ENCODE results near the gene BCL2L2.
A peak's percentile ranks its signal among the peaks of the same experiment; 100 is the strongest.

The BCL2L2 gene

GRCh38 chr14:23299211-23299957 lies 7.2 kb upstream of the BCL2L2 start:
- peak in 13 of 58 donors; percentile 5 to 69 (median 25) for DNase-seq

- no peak for DNase-seq
Observed at GRCh38 chr14:23299986-23300686, 6.5 kb upstream of the BCL2L2 start.

GRCh38 chr14:23300687-23301223 lies 5.9 kb upstream of the BCL2L2 start:
- peak in 17 of 58 donors; percentile 21 to 68 (median 52) for DNase-seq

GRCh38 chr14:23301288-23301968 lies 5.2 kb upstream of the BCL2L2 start:
- peak; percentile 90 to 100 (median 98) for DNase-seq

GRCh38 chr14:23301969-23302289 lies 4.7 kb upstream of the BCL2L2 start:
- peak in 1 of 58 donors; percentile 86 for DNase-seq

GRCh38 chr14:23302290-23303225 lies 4.1 kb upstream of the BCL2L2 start, which contains the start of gene PPP1R3E:
PPP1R3E (minus strand) TSS chr14:23302859; CDS start chr14:23302576, 283 bp downstream.
- peak in 52 of 58 donors; percentile 28 to 81 (median 64) for DNase-seq

GRCh38 chr14:23307146-23307530 lies 505 bp downstream of the BCL2L2 start:
- no peak for DNase-seq

GRCh38 chr14:23307687-23308644 lies 1.3 kb downstream of the BCL2L2 start:
- DNase-seq = no peak

- no peak for DNase-seq
Observed at GRCh38 chr14:23308721-23309445, 2.2 kb downstream of the BCL2L2 start.

- no peak for DNase-seq
Observed at GRCh38 chr14:23310546-23310945, 3.9 kb downstream of the BCL2L2 start.

GRCh38 chr14:23316300-23316699 lies 9.7 kb downstream of the BCL2L2 start:
- DNase-seq = no peak

- DNase-seq = no peak
Observed at GRCh38 chr14:23319746-23320583, 13.3 kb downstream of the BCL2L2 start.

GRCh38 chr14:23320584-23321571 lies 14.2 kb downstream of the BCL2L2 start, which contains the start of gene PABPN1:
PABPN1 (plus strand) TSS chr14:23321457; CDS start chr14:23321470, 13 bp downstream.
- peak; percentile 85 to 100 (median 99) for DNase-seq

GRCh38 chr14:23321572-23322547 lies 15.2 kb downstream of the BCL2L2 start:
- DNase-seq = peak in 18 of 58 donors; percentile 25 to 81 (median 58)

Measured in anterior cingulate cortex (tissue), 58 donors.